Spleen (tissue), 7 donors: ENCODE data around the gene EFS.

ENCODE experiments used
- CTCF ChIP-seq, 11 experiments: fragments of 200-600 bp in 7 of 11; fragments of 450-650 bp in 4 of 11; sonication (generic) in 4 of 11; IDR thresholded peaks in 8 of 11; conservative IDR thresholded peaks in 3 of 11; 1 replicate in 7 of 11; 2 replicates in 4 of 11; pipeline versions ENCODE4 v1.4.0 to v1.8.0; 2016 to 2021; ENCODE audit warnings: antibody characterized with exemption in 11 of 11, inconsistent platforms in 4 of 11, mild to moderate bottlenecking in 1 of 11
- POLR2A ChIP-seq, 3 donors: fragments of 450-650 bp; IDR thresholded peaks; one replicate each; pipeline ENCODE4 v1.5.1; 2017; ENCODE audit warnings: antibody characterized with exemption in 3 of 3, mild to moderate bottlenecking in 1 of 3
- POLR2AphosphoS5 ChIP-seq, 3 donors: sonication (generic); formaldehyde crosslinking; IDR thresholded peaks; one replicate each; pipeline ENCODE4 v1.5.1; 2017; ENCODE audit warnings: antibody characterized with exemption in 3 of 3
- donor health status: DM: no; HTN: no; CAD: no; lungs with moderate emphysema.
- donor health status: DM: no; HTN: no; CAD: no.
- donor health status: DM: no; HTN: no; CAD: no.

- TF ChIP-seq CTCF (IDR thresholded peaks at IDR 0.05 in 8 of 11, conservative IDR thresholded peaks at IDR 0.05 in 3 of 11): no peak
- no peak for TF ChIP-seq POLR2AphosphoS5 (IDR thresholded peaks at IDR 0.05)
- no peak for TF ChIP-seq POLR2A (IDR thresholded peaks at IDR 0.05)
Measured at GRCh38 chr14:23307687-23308644, 57.0 kb downstream of the EFS start.
